Adrenal gland (tissue), 19 donors: ENCODE measurements around the gene CSF2. TPM values are rescaled to one million over a fixed set of nuclear protein-coding genes. Genes with fewer than 3 reads are reported as not detected.

Source experiments
- DNase-seq, 7 donors: peaks; one replicate each; pipeline ENCODE4 v3.0.0-alpha.2; 2019 to 2020
- H3K27ac ChIP-seq, 5 donors: fragments of 200-600 bp; sonication (generic) in 4 of 5; 1 replicate in 3 of 5; 2 replicates in 2 of 5; pipeline versions ENCODE4 v1.5.1 to v1.8.0; 2016 to 2020; ENCODE audit warnings: mild to moderate bottlenecking in 1 of 5
- H3K27me3 ChIP-seq: fragments of 200-600 bp; 2 replicates; pipeline ENCODE4 v1.8.0; 2021
- H3K36me3 ChIP-seq, 2 donors: fragments of 200-600 bp; replicated peaks in 1 of 2; 1 replicate in 1 of 2; 2 replicates in 1 of 2; pipeline versions ENCODE4 v1.5.1 to v1.8.0; 2018 to 2022
- H3K4me1 ChIP-seq, 2 donors: fragments of 200-600 bp; replicated peaks in 1 of 2; 1 replicate in 1 of 2; 2 replicates in 1 of 2; pipeline versions ENCODE4 v1.5.1 to v1.8.0; 2018 to 2021
- H3K4me3 ChIP-seq, 4 donors: fragments of 200-600 bp; sonication (generic) in 3 of 4; one replicate each; pipeline ENCODE4 v1.5.1; 2016 to 2018
- H3K9me3 ChIP-seq, 3 donors: fragments of 200-600 bp; sonication (generic) in 1 of 3; replicated peaks in 1 of 3; 1 replicate in 2 of 3; 2 replicates in 1 of 3; pipeline versions ENCODE4 v1.5.1 to v1.8.0; 2016 to 2021
- POLR2A ChIP-seq, 2 donors: fragments of 450-650 bp; IDR thresholded peaks; one replicate each; pipeline ENCODE4 v1.6.1; 2017; ENCODE audit warnings: antibody characterized with exemption in 2 of 2, mild to moderate bottlenecking in 2 of 2, moderate library complexity in 1 of 2
- WGBS, 4 donors: extraction: QIAGEN DNeasy Blood & Tissue Kit in 2 of 4; methylation state at CpG; one replicate each; pipeline versions ENCODE4 v1.1.5 to v1.1.7; 2013 to 2017; 5-methylcytosine and 5-hydroxymethylcytosine counted together
- intact Hi-C, 2 donors: fragments of 100-400 bp; cut with DNase I; formaldehyde crosslinking; loops; one replicate each; pipeline versions ENCODE4 v1.14.1 to v1.15.0; 2022 to 2023
- long read RNA-seq, 10 donors: library from polyadenylated mRNA in 3 of 10; unstranded in 2 of 10; stranded (forward) in 1 of 10; transcript quantifications; one replicate each; pipeline ENCODE4 v2.0.0 and lab custom pipeline, GENCODE V29; 2021 to 2026
- polyA plus RNA-seq, 3 donors: library from polyadenylated mRNA; stranded (reverse); fragments of 200-250 nt in 2 of 3; fragments of 350-450 nt in 1 of 3; fragmentation: Illumina TruSeq in 1 of 3; extraction: RNeasy Lipid Tissue Mini Kit (QIAGEN cat#74804) in 1 of 3; gene quantifications; one replicate each; pipeline ENCODE4 v1.2.3, GENCODE V29; 2013 to 2014
- total RNA-seq, 9 donors: library from RNA; depleted of rRNA in 4 of 9; stranded (reverse); fragments of >200 nt in 4 of 9; fragments of 120-200 nt in 1 of 9; fragmentation: NEBNext Ultra II Directional in 1 of 9; extraction: Animal tissue kit (Norgen Biotek cat#: 25700) in 1 of 9; gene quantifications; one replicate each; pipeline versions ENCODE4 v1.1.0 to v1.2.4, GENCODE V29; 2013 to 2023
- TF ChIP-seq, protein P1 (sequence below), 6 experiments: fragments of 450-650 bp in 4 of 6; fragments of 200-600 bp in 2 of 6; sonication (generic) in 1 of 6; IDR thresholded peaks; 1 replicate in 5 of 6; 2 replicates in 1 of 6; pipeline versions ENCODE4 v1.5.1 to v1.8.0; 2016 to 2021; ENCODE audit warnings: antibody characterized with exemption in 6 of 6, mild to moderate bottlenecking in 2 of 6, moderate library complexity in 1 of 6
- donor health status: healthy with polysubstance abuse.
- donor health status: Bipolar disorder and iron deficiency.
- donor health status: DM: yes; HTN: yes; CAD: no.
- donor health status: DM: no; HTN: no; CAD: no.
- donor health status: DM: no; HTN: no; CAD: no.
- donor health status: DM: yes; HTN: yes; CAD: no.

The CSF2 gene
- under 1 TPM in 1 of 9 donors, not detected in 8; 0.31 TPM for total RNA-seq
- not detected for polyA plus RNA-seq
- long read RNA-seq, donor 1 = 0 reads
- long read RNA-seq, donor 2 = 0 reads
- long read RNA-seq, donor 3 = 0 reads
- long read RNA-seq, donor 4 = 0 reads
- long read RNA-seq, donor 5 = 0 reads
- long read RNA-seq, donor 6 = 0 reads
- long read RNA-seq, donor 7 = 0 reads
- long read RNA-seq, donor 8 = 0 reads
- long read RNA-seq, donor 9 = 0 reads
- long read RNA-seq, donor 10 = 0 reads

DNA sequence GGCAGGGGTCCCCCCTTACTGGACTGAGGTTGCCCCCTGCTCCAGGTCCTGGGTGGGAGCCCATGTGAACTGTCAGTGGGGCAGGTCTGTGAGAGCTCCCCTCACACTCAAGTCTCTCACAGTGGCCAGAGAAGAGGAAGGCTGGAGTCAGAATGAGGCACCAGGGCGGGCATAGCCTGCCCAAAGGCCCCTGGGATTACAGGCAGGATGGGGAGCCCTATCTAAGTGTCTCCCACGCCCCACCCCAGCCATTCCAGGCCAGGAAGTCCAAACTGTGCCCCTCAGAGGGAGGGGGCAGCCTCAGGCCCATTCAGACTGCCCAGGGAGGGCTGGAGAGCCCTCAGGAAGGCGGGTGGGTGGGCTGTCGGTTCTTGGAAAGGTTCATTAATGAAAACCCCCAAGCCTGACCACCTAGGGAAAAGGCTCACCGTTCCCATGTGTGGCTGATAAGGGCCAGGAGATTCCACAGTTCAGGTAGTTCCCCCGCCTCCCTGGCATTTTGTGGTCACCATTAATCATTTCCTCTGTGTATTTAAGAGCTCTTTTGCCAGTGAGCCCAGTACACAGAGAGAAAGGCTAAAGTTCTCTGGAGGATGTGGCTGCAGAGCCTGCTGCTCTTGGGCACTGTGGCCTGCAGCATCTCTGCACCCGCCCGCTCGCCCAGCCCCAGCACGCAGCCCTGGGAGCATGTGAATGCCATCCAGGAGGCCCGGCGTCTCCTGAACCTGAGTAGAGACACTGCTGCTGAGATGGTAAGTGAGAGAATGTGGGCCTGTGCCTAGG is at the start of gene CSF2:
Gene CSF2, plus strand, starts transcription at position 559 of the 783 bp plus-strand sequence. Its CDS starts 35 bp downstream, at position 594.
- H3K27ac ChIP-seq = no peak within 1 kb of the TSS
- no peak within 1 kb of the TSS for H3K4me3 ChIP-seq
- 88 to 94% (median 89%) methylated on average over 9 to 12 of the region's 12 CpGs for WGBS, 4 donors
- no peaks in the 10 kb centered on the region for H3K36me3 ChIP-seq
- DNase-seq = no peak
- no peaks in the 10 kb centered on the region for H3K4me1 ChIP-seq
- no peaks in the 10 kb centered on the region for H3K9me3 ChIP-seq
- H3K27me3 ChIP-seq = no peaks in the 10 kb centered on the region
- no peak for TF ChIP-seq POLR2A (IDR thresholded peaks at IDR 0.05)
- TF ChIP-seq, protein P1, sequence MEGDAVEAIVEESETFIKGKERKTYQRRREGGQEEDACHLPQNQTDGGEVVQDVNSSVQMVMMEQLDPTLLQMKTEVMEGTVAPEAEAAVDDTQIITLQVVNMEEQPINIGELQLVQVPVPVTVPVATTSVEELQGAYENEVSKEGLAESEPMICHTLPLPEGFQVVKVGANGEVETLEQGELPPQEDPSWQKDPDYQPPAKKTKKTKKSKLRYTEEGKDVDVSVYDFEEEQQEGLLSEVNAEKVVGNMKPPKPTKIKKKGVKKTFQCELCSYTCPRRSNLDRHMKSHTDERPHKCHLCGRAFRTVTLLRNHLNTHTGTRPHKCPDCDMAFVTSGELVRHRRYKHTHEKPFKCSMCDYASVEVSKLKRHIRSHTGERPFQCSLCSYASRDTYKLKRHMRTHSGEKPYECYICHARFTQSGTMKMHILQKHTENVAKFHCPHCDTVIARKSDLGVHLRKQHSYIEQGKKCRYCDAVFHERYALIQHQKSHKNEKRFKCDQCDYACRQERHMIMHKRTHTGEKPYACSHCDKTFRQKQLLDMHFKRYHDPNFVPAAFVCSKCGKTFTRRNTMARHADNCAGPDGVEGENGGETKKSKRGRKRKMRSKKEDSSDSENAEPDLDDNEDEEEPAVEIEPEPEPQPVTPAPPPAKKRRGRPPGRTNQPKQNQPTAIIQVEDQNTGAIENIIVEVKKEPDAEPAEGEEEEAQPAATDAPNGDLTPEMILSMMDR (IDR thresholded peaks at IDR 0.05) = no peak
- intact Hi-C loops = no loop called here

DNA sequence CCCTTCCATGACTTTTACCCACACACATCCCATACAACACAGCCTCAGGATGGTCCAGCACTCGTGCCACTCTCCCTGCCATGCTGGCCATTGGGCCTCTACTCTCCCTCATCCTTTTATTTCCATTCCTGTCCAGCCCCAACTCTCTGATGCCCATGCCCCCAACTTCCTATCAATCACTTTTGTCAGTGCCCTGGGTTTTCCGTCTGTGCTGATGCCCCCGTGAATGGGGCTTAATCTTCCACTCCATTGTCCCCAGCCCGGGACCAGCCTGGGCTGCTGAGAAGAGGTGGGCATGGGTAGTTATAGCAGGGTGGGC is 49.5 kb upstream of the CSF2 start:
- intact Hi-C loops = no loop called here
- no peak overlapping the region for H3K4me3 ChIP-seq
- no peak overlapping the region for H3K27ac ChIP-seq
- WGBS, 4 donors = 69 to 80% (median 75%) methylated on average over 4 of the region's 4 CpGs
- H3K4me1 ChIP-seq = no peaks in the 10 kb centered on the region
- DNase-seq = no peak
- H3K9me3 ChIP-seq = no peaks in the 10 kb centered on the region
- no peaks in the 10 kb centered on the region for H3K27me3 ChIP-seq
- H3K36me3 ChIP-seq = no peaks in the 10 kb centered on the region
- no peak for TF ChIP-seq POLR2A (IDR thresholded peaks at IDR 0.05)
- TF ChIP-seq, protein P1 (IDR thresholded peaks at IDR 0.05) = no peak

DNA sequence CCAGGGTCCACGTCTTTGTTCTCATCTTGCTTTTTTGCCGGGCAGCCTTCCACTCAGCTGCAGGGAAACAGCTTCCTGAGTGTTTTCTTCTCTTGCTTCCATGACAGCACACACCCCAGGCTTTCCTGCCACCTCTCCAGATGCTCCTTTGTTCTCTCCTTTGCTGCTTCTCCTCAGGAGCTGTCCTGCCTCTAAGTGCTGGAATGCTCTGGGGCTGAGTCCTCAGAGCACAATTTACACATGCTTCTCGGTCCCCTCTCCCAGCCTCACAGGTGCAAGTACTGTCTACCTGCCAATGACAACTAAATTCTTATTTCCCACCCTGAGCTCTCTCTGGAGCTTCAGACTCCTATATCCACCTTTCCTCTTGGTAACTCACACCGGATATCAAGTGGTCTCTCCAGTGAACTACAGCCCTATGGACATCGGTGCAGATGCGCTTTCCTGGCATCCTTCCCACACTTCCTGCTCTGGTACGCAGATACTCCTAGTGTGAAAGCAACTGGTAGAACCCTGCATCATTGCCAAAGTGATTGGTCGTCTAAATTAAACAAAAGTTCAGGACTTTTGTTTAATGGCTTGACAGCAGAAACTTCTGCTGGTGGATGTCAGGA is 48.7 kb upstream of the CSF2 start:
- Histone ChIP-seq H3K4me3 (no peak overlapping the region), H3K27me3 (no peaks in the 10 kb centered on the region), H3K27ac (no peak overlapping the region), H3K9me3 (no peaks in the 10 kb centered on the region), H3K4me1 (no peaks in the 10 kb centered on the region), H3K36me3 (no peaks in the 10 kb centered on the region)
- no peak for DNase-seq
- TF ChIP-seq, protein P1 (IDR thresholded peaks at IDR 0.05) = no peak
- no peak for TF ChIP-seq POLR2A (IDR thresholded peaks at IDR 0.05)
- WGBS, 4 donors = 63 to 75% (median 71%) methylated on average over 8 of the region's 8 CpGs
- intact Hi-C loops = no loop called here

DNA sequence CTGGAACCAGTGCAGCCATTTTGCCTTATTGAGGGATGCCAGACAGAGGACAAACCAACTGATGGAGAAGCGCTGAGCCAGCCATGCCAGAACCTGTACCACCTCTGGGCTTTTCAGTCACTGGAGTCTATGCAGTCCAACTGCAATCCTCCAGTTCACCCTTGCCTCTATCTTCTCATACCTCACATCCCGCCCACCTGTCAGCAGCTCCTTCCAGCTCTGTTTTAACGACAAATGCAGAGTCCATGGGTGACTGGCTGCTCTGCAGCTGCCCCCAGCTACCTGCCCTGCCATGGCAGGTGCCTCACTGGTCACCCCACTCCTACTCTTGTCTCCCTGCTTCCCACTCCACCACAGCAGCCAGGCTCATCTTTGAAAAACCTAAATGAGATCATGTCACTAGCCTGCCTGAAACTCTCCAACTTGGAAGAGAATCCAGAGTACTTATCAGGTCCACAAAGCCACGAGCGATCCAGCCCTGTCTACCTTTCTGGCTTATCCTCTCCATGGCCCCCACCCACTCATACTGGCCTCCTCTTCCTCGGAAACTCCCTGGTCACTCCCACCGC is 48.1 kb upstream of the CSF2 start:
- H3K27ac ChIP-seq = no peak overlapping the region
- intact Hi-C loops = no loop called here
- TF ChIP-seq, protein P1 (IDR thresholded peaks at IDR 0.05) = no peak
- no peak for TF ChIP-seq POLR2A (IDR thresholded peaks at IDR 0.05)
- H3K4me1 ChIP-seq = no peaks in the 10 kb centered on the region
- H3K27me3 ChIP-seq = no peaks in the 10 kb centered on the region
- DNase-seq = no peak
- WGBS, 4 donors = 85 to 88% (median 87%) methylated on average over 7 of the region's 7 CpGs
- H3K9me3 ChIP-seq = no peaks in the 10 kb centered on the region
- no peak overlapping the region for H3K4me3 ChIP-seq
- no peaks in the 10 kb centered on the region for H3K36me3 ChIP-seq
